ENCODE results near the gene PMM1. TPM values are rescaled to one million over a fixed set of nuclear protein-coding genes. Genes with fewer than 3 reads are reported as not detected.

Gene PMM1
- total RNA-seq, 1 donor, result 15.6 TPM

DNA sequence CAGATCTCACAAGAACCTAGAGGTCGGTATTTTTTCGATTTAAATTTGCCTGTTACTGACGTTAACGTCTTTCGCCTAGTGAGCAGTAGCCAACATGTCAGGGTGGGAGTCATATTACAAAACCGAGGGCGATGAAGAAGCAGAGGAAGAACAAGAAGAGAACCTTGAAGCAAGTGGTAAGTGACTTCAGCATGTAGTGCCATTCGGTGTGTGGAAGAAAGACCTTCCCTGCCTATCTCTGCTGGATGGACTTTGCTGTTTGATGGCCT, 32.2 kb upstream of the PMM1 start:
- H3K79me2 ChIP-seq (ENCODE audit: insufficient read depth, low read length), result peaks cover 78% of the 10 kb centered on the region
- peaks cover 31% of the 10 kb centered on the region for H3K36me3 ChIP-seq (ENCODE audit: insufficient read depth, low read length)
- H3K4me1 ChIP-seq (ENCODE audit: insufficient read depth, low read length), result peaks cover 19% of the 10 kb centered on the region
- no peak for DNase-seq (ENCODE audit: insufficient read length, low spot score, missing footprints)
- TF ChIP-seq, protein P1, sequence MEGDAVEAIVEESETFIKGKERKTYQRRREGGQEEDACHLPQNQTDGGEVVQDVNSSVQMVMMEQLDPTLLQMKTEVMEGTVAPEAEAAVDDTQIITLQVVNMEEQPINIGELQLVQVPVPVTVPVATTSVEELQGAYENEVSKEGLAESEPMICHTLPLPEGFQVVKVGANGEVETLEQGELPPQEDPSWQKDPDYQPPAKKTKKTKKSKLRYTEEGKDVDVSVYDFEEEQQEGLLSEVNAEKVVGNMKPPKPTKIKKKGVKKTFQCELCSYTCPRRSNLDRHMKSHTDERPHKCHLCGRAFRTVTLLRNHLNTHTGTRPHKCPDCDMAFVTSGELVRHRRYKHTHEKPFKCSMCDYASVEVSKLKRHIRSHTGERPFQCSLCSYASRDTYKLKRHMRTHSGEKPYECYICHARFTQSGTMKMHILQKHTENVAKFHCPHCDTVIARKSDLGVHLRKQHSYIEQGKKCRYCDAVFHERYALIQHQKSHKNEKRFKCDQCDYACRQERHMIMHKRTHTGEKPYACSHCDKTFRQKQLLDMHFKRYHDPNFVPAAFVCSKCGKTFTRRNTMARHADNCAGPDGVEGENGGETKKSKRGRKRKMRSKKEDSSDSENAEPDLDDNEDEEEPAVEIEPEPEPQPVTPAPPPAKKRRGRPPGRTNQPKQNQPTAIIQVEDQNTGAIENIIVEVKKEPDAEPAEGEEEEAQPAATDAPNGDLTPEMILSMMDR (IDR thresholded peaks at IDR 0.05; ENCODE audit: extremely low read depth, low read depth, low read length), result no peak
- H3K9me3 ChIP-seq (ENCODE audit: low read depth, low read length), result no peaks in the 10 kb centered on the region
- H3K27me3 ChIP-seq (ENCODE audit: insufficient read depth, low read length), result no peaks in the 10 kb centered on the region
- H4K20me1 ChIP-seq (ENCODE audit: insufficient read depth, low read length), result peaks cover 9% of the 10 kb centered on the region
- H3K4me3 ChIP-seq (ENCODE audit: insufficient read depth, low read length), result peak overlapping the region; percentile 99
- peak overlapping the region; percentile 99 for H3K27ac ChIP-seq (ENCODE audit: low read depth, low read length)
- H3K4me2 ChIP-seq (ENCODE audit: insufficient read depth, low read length), result peak overlapping the region; percentile 85
- peak overlapping the region; percentile 98 for H2AFZ ChIP-seq (ENCODE audit: low read length)

GRCh38 chr22:41621099-41621910, 31.7 kb upstream of the PMM1 start, which contains the start of gene XRCC6:
TSS of gene XRCC6 (plus strand) at chr22:41621295. CDS start at chr22:41622005, 710 bp downstream.
- TF ChIP-seq, protein P1 (IDR thresholded peaks at IDR 0.05; ENCODE audit: extremely low read depth, low read depth, low read length), result no peak
- Histone ChIP-seq H3K9me3 (ENCODE audit: low read depth, low read length) (no peaks in the 10 kb centered on the region), H3K4me3 (ENCODE audit: insufficient read depth, low read length) (peak within 1 kb of the TSS; percentile 99), H3K4me1 (ENCODE audit: insufficient read depth, low read length) (peaks cover 19% of the 10 kb centered on the region), H3K27ac (ENCODE audit: low read depth, low read length) (peak within 1 kb of the TSS; percentile 99), H2AFZ (ENCODE audit: low read length) (peak within 1 kb of the TSS; percentile 98), H3K36me3 (ENCODE audit: insufficient read depth, low read length) (peaks cover 25% of the 10 kb centered on the region), H3K4me2 (ENCODE audit: insufficient read depth, low read length) (peak within 1 kb of the TSS; percentile 85), H3K27me3 (ENCODE audit: insufficient read depth, low read length) (no peaks in the 10 kb centered on the region), H4K20me1 (ENCODE audit: insufficient read depth, low read length) (peaks cover 15% of the 10 kb centered on the region), H3K79me2 (ENCODE audit: insufficient read depth, low read length) (peaks cover 80% of the 10 kb centered on the region)
- DNase-seq (ENCODE audit: insufficient read length, low spot score, missing footprints), result peak; percentile 99

GRCh38 chr22:41620589-41621098, 31.0 kb upstream of the PMM1 start, which contains the start of gene DESI1:
TSS of gene DESI1 (minus strand) at chr22:41621043. CDS start at chr22:41620839, 204 bp downstream.
- Histone ChIP-seq H3K4me3 (ENCODE audit: insufficient read depth, low read length) (peak within 1 kb of the TSS; percentile 99), H3K27ac (ENCODE audit: low read depth, low read length) (peak within 1 kb of the TSS; percentile 99), H3K4me2 (ENCODE audit: insufficient read depth, low read length) (peak within 1 kb of the TSS; percentile 85), H3K27me3 (ENCODE audit: insufficient read depth, low read length) (no peaks in the 10 kb centered on the region), H3K4me1 (ENCODE audit: insufficient read depth, low read length) (peaks cover 19% of the 10 kb centered on the region), H3K9me3 (ENCODE audit: low read depth, low read length) (no peaks in the 10 kb centered on the region), H4K20me1 (ENCODE audit: insufficient read depth, low read length) (peaks cover 18% of the 10 kb centered on the region), H3K36me3 (ENCODE audit: insufficient read depth, low read length) (peaks cover 22% of the 10 kb centered on the region), H2AFZ (ENCODE audit: low read length) (peak within 1 kb of the TSS; percentile 98), H3K79me2 (ENCODE audit: insufficient read depth, low read length) (peaks cover 81% of the 10 kb centered on the region)
- TF ChIP-seq, protein P1 (IDR thresholded peaks at IDR 0.05; ENCODE audit: extremely low read depth, low read depth, low read length), result no peak
- DNase-seq (ENCODE audit: insufficient read length, low spot score, missing footprints), result peak; percentile 79

DNA sequence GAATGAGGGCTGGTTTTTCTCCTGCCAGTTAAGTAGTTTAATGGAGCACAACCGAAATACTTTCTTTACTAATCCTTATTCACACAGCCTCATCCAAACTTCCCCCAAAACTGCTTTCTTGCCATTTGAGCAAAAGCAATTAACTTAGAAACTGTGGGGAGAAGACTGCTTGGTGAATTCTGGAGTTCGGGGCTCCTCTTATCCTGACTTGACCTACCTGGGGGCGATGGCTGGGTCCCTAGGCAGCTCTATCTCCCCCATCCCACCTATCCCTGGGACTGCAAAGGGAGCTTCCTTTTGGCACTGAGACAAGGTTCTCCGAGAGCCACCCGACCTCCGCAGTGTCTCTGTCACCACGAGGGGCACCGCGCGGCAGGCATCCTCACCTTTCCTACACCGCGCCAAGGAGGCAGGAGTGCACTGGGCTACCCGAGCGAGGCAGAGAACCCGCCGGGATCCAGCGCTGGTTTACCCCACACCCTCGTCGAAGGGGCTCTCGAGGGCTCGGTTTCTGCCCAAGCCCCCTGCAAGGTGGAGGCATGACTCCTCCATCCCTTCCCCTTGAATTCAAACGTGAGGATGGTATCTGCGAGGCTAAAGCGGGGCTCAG, 30.4 kb upstream of the PMM1 start:
- Histone ChIP-seq H3K4me1 (ENCODE audit: insufficient read depth, low read length) (peaks cover 19% of the 10 kb centered on the region), H3K27me3 (ENCODE audit: insufficient read depth, low read length) (no peaks in the 10 kb centered on the region), H3K9me3 (ENCODE audit: low read depth, low read length) (no peaks in the 10 kb centered on the region), H3K27ac (ENCODE audit: low read depth, low read length) (peak overlapping the region; percentile 99), H3K36me3 (ENCODE audit: insufficient read depth, low read length) (peaks cover 16% of the 10 kb centered on the region), H4K20me1 (ENCODE audit: insufficient read depth, low read length) (peaks cover 18% of the 10 kb centered on the region), H3K4me3 (ENCODE audit: insufficient read depth, low read length) (peak overlapping the region; percentile 99), H3K4me2 (ENCODE audit: insufficient read depth, low read length) (peak overlapping the region; percentile 85), H2AFZ (ENCODE audit: low read length) (peak overlapping the region; percentile 78), H3K79me2 (ENCODE audit: insufficient read depth, low read length) (peaks cover 80% of the 10 kb centered on the region)
- TF ChIP-seq, protein P1 (IDR thresholded peaks at IDR 0.05; ENCODE audit: extremely low read depth, low read depth, low read length), result no peak
- DNase-seq (ENCODE audit: insufficient read length, low spot score, missing footprints), result peak; percentile 74

All from osteoblast (primary cell).